Bone marrow (tissue), 2 donors: ENCODE measurements around the gene EFEMP1.

Source experiments
- DNase-seq, 2 donors: peaks; one replicate each; lab custom pipeline; 2025; lab: John Stamatoyannopoulos, UW

Gene EFEMP1

GRCh38 chr2:55898386-55899040, 25.1 kb downstream of the EFEMP1 start:
- no peak for DNase-seq

- no peak for DNase-seq
Measured at GRCh38 chr2:55896633-55897032, 26.9 kb downstream of the EFEMP1 start.

DNA sequence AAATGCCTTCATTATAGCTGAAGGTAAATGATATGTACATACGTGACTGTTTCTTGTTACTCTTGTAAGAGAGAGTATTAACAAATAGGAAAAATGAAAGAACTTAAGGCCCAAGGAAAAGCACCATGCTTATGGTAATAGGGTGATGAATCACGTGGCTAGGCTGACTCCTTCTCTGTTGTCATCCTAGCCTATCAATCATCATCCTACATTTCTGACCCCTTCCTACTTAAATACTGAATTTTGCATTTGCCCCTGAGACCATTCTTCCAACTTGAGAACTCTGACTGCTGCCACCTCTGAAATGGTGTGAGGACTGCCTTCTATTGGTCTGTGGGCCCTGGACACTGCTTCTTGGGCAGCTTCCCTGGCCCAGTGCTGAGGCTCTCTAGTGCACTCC, 28.9 kb downstream of the EFEMP1 start:
- no peak for DNase-seq

DNA sequence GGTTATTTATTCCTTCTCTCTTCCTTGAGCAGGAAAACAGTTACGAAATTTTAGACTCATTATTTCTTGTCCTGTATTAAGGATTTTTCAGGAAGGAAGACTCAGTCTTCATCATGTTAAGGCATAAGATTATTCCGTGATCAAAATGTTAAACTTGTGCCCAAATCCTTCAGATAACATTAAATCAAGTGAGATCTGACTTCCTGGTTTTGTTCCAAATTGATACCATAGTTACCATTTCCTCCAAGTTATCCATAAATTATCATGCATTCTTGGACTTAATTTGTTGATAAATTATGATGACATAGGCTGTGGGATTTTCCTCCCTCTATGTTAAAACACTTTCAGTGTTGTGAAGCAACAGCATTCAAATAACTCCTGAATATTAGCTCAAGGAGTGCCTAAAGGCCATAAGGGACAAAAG, 31.9 kb downstream of the EFEMP1 start:
- DNase-seq: no peak

DNA sequence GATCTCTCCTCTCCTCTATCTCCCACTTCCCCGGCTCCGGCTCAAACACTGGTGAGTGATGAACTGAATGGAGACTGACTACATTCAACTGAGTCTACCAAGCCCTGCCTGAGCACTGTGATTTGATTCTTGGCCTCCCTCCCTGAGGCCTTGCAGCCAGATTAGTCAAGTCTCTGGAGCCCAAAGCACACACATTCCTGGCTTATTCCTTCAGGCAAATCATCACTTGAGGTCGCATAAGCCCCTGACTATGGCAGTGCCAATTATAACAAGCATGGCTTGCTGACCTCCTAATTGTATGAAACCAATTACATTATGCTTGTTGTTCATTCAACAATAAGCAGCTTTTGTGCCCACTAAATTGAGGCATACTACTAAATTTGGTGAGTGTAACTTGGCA, 34.6 kb downstream of the EFEMP1 start:
- no peak for DNase-seq

- DNase-seq: no peak
Measured at GRCh38 chr2:55887901-55888624, 35.5 kb downstream of the EFEMP1 start.

GRCh38 chr2:55887351-55887750, 36.2 kb downstream of the EFEMP1 start:
- no peak for DNase-seq

DNA sequence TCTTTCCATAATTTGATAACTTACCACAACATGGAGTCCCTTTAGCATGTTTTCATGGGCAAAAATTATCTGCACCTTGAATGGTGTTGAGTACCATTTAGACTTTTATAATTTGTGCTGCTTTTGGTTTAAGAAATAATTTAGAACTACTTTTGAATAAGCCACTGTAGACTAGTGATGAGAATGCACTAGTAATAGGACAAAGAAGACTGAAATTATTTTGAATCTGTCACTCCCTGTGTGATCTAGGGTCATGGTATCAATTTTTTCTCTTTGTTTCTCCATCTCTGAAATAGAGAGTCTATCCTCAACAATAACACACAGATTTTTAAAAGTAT, 37.7 kb downstream of the EFEMP1 start:
- no peak for DNase-seq

GRCh38 chr2:55885127-55885943, 38.2 kb downstream of the EFEMP1 start:
- no peak for DNase-seq

DNA sequence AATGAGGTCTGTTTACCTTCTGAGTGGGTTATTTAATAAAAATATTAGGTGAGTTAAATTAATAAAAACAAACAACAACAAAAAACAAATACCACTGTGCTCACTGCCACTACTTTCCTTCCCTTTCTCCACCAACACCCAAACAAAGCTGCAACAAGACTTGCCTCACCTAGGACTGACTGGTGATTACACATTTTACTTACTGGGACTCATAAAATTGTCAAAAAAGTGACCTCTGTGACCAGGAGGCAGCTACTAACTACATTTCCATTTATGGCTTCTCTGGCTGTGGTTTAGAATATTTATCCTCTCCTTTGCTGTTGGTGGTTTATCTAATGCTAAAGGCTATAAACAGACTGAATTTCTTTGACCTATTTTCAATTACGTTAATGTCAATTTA, 39.8 kb downstream of the EFEMP1 start:
- no peak for DNase-seq

- DNase-seq: no peak
Measured at GRCh38 chr2:55883357-55883756, 40.2 kb downstream of the EFEMP1 start.

DNA sequence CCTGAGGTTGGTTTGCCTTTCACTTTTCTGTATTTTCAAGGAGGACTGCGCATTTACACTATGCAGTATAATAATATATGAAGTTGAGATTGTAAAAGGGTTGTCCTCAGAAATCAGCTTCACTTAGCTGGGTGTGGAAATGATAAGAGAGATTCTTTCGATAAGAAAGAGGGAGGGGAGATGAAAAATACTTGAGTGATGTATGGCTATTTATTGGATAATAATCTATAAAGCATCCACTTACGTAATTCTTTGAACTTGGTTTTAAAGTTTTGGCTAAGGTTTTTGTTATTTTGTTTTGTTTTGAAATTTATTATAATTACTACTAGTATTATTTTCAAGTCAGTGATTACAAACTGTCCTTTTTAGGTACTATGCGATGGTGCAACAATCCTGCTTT, 40.6 kb downstream of the EFEMP1 start:
- DNase-seq: no peak

- DNase-seq: no peak
Measured at GRCh38 chr2:55880416-55881143, 43.0 kb downstream of the EFEMP1 start.

GRCh38 chr2:55879976-55880375, 43.6 kb downstream of the EFEMP1 start:
- no peak for DNase-seq

DNA sequence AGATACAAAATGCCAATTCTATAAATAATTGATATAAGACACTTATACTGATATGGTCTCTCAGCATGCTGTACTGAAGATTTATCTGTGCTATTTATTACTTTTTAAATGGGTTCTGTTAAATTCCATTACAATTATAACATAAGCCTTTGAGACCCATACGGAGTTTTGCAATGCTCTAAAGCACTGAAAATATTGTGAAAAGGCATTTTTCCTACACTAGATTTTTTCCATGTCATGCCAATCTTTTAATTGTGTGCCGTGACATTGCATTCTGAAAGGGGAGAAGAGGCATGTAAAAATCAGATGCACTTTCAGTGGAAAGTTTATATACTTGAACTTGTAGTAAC, 46.5 kb downstream of the EFEMP1 start:
- DNase-seq: no peak

- DNase-seq: no peak
Measured at GRCh38 chr2:55876429-55877086, 47.0 kb downstream of the EFEMP1 start.

DNA sequence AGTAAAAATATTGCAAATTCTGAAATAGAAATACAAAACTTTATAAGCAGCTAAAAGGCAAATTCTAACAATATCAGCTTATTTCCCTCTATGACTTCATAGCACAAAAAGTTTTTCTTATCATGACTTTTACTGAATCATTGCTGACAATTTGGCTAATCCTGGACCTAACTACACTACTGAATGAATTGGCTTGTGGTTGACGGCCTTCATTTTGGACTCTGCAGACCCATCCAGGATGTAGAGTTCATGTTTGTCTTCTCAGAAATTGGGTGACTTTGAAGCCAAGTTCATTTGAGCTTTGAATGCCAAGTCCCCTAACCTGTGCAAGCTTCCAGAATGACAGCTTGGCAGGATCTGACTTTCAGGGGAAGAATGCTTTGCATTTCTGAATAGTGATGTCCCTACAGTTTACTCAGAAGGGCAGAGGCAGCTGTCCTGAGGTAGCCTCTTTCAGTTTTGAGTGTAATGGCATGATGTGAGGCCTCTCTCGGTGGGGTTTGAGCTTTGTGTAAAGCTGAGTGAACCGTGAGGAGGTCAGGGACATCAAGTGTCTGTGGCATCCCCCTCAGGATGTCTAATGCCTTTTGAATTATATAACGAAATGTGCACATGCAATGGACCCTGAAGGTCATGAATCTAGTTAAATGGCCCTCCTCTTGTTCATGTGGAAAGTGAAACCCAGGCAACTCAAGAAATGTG, 48.0 kb downstream of the EFEMP1 start:
- DNase-seq: no peak

DNA sequence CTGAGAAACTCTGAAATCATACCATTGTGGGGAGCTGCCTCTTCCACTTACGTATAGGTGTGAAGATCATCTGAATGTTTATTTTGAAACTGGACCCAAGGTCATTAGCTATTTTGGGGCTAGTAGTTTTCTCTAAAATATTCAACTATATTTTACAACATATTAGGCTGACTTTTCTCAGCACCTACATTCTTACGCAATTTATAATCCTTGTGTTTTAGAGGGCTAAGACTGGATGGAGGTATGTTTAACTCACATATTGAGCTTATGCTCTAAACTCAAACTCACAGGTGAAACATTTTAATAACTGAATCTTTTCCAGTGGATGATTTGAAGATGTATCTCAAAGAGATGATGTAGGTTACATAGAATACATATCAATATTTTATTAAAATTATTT, 49.2 kb downstream of the EFEMP1 start:
- DNase-seq: no peak

DNA sequence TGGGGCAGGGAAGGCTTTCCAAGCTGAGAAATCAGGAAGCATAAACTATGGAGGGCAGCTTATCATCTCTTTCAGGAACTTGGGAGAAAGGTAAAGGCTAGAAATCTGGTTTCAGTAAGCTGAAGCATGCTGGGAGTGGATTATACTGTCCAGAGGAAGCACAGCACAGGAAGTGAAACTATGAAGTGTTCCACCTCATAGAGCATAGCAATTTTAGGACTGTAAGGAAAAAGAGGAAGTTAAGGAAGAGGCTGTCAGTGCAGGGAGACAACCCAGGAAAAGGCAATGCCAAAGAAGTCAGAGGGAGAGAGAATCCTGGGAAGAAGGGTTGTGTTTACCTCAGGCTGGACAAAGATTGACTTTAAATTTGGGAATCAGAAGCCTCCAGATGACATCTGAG, 51.9 kb downstream of the EFEMP1 start:
- no peak for DNase-seq

DNA sequence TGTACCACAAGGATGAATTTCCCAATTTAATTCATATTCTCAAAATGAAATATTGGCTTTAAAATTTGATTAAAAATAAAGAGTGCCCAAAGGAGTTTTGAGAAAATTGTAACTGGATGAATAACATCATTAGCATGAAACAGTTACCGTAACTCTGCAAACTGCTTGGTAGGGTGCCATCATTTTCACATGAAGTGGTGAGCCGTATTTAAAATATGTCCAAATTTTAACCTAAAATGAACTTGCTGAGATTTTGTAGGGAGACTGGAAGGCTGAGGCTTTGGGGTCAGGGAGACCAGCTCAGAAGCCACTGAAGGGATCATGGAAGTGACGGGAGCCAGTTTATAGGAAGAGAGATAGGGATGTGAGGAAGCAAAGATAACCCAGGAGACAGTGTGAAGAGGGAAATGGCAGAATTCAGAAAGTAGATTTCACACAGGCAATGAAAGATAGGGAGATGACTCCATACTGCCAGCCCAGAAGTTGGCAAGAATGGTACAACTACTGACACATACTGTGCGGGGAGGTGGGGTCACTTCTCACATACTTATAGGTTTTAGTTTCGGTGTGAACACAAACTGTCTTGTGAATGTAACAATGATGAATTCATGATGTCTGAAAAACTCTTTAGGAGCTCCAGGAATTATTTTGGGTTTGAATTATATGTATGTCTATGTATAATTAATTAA, 53.8 kb downstream of the EFEMP1 start:
- no peak for DNase-seq
